IMR-90 (cell line): ENCODE measurements around the gene LAMB3.

Experiments used
- CHD1 ChIP-seq: IDR thresholded peaks from 2 replicates; pipeline ENCODE4 v1.6.1; 2012; ENCODE audit warnings: low read depth, low read length, improper control_type of control experiment
- FOS ChIP-seq: fragments of 150-350 bp; IDR thresholded peaks from 2 replicates; pipeline ENCODE4 v1.6.1; 2016; ENCODE audit warnings: low read depth, low read length
- MAFK ChIP-seq: IDR thresholded peaks from 2 replicates; pipeline ENCODE4 v1.6.1; 2012; ENCODE audit warnings: low read depth, low read length, improper control_type of control experiment
- POLR2A ChIP-seq: IDR thresholded peaks from 2 replicates; pipeline ENCODE4 v1.6.1; 2012; ENCODE audit warnings: mild to moderate bottlenecking, low read depth, low read length
- SMC3 ChIP-seq: fragments of 150-350 bp; IDR thresholded peaks from 2 replicates; pipeline ENCODE4 v1.6.1; 2016; ENCODE audit warnings: low read depth, mild to moderate bottlenecking, antibody characterized with exemption, low read length, moderate library complexity
- TF ChIP-seq, protein P1 (sequence below): conservative IDR thresholded peaks from 2 replicates; pipeline ENCODE4 v1.5.1; 2012; ENCODE audit warnings: mild to moderate bottlenecking, low read depth, low read length, improper control_type of control experiment

DNA sequence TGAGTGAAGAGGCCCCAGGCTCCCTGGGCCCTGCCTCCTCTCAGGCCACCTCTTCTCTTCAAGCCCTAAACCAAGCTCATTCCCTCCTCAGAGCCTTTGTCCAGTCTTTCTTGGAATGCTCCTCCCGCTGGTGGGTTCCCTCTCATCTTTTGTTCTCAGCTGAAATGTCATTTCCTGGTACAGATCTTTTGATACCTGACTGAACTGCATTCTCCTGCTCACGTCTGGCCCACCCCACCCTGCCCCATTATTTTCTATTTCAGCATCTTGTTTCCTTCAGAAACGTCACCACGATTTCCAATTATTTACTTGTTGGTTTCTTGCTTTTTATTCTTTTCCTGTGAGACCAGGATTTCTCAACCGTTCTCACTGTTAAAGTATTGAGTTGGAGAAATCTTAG lies 16.4 kb downstream of the LAMB3 start:
- TF ChIP-seq, protein P1, sequence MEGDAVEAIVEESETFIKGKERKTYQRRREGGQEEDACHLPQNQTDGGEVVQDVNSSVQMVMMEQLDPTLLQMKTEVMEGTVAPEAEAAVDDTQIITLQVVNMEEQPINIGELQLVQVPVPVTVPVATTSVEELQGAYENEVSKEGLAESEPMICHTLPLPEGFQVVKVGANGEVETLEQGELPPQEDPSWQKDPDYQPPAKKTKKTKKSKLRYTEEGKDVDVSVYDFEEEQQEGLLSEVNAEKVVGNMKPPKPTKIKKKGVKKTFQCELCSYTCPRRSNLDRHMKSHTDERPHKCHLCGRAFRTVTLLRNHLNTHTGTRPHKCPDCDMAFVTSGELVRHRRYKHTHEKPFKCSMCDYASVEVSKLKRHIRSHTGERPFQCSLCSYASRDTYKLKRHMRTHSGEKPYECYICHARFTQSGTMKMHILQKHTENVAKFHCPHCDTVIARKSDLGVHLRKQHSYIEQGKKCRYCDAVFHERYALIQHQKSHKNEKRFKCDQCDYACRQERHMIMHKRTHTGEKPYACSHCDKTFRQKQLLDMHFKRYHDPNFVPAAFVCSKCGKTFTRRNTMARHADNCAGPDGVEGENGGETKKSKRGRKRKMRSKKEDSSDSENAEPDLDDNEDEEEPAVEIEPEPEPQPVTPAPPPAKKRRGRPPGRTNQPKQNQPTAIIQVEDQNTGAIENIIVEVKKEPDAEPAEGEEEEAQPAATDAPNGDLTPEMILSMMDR, result no peak
- no peak for TF ChIP-seq POLR2A
- TF ChIP-seq MAFK, result no peak
- TF ChIP-seq SMC3, result no peak
- no peak for TF ChIP-seq CHD1
- TF ChIP-seq FOS, result no peak
